HG02884 (cell line): ENCODE measurements around the gene SPOCK1.

ENCODE experiments used
- ATAC-seq: cut with Tn5 transposase; IDR thresholded peaks from one replicate; pipeline ENCODE4 v1.9.1; 2021; ENCODE audit warnings: mild to moderate bottlenecking, moderate library complexity; ENCODE audit not compliant: unreplicated experiment

Gene SPOCK1

GRCh38 chr5:137304226-137304874, 194.8 kb downstream of the SPOCK1 start:
- ATAC-seq = no peak

- no peak for ATAC-seq
These were observed 195.6 kb downstream of the SPOCK1 start for GRCh38 chr5:137303509-137303908.

DNA sequence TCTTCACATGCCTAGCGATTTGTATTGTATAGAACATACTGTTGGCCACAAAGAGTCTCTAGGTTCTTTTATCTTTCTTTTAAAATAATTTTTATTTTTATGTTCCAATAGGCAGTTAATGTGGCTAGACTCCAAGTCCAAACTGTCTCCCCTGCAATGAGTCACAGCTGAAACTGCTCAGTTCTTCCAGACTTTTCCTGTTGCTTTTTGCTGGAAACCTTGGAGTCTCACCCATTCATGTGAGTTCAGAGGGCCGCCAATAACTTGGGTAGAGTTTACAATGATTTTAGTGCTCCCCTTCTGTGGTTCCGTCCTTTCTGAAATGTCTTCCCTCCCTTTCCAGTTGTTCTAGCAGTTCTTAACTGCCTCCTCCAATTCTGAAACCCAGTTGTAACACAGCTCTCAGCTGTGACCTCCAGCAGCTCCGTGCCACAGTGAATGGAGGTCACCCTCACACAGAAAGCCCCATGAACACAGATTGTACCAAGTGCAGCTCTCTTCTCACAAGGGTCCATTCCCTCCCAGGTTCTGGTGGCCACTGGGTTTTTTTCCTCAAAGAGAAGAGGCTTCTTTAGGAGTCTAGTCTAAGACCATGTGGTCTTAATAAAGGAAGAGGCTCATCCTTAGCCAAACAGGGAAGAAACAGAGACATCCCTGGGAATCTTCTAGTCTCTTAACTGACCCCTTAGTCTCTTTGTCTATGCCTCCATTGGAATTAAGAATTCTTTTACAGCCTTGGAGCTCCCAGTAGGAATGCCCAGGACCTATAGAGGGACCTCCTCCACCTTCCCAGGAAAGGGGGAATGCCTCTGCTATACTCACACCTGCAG, 198.5 kb downstream of the SPOCK1 start:
- ATAC-seq = no peak

- no peak for ATAC-seq
These were observed 202.8 kb downstream of the SPOCK1 start for GRCh38 chr5:137296213-137296781.

GRCh38 chr5:137294604-137295003, 204.5 kb downstream of the SPOCK1 start:
- ATAC-seq = no peak

GRCh38 chr5:137292461-137293027, 206.6 kb downstream of the SPOCK1 start:
- no peak for ATAC-seq

GRCh38 chr5:137291436-137291835, 207.7 kb downstream of the SPOCK1 start:
- ATAC-seq = no peak

- no peak for ATAC-seq
These were observed 208.1 kb downstream of the SPOCK1 start for GRCh38 chr5:137291031-137291430.

DNA sequence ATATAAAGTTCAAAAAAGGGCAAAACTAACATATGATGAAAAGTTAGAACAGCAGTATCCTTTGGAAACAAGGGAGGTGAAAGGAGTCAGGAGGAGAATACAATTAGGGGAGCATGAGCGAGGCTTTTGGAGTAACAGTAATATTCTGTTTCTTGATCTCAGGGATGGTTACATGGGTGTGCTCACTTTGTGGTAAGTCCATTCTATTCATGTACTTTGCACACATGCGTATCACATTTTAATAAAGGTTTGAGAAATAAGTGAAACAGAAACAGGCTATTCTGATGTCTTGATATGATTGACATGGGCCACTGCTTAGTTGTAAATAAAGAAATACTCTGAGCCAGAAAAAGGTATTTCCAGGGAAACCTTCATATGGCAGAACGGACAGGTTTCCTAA, 208.8 kb downstream of the SPOCK1 start:
- ATAC-seq = no peak

- no peak for ATAC-seq
These were observed 209.3 kb downstream of the SPOCK1 start for GRCh38 chr5:137289856-137290255.

DNA sequence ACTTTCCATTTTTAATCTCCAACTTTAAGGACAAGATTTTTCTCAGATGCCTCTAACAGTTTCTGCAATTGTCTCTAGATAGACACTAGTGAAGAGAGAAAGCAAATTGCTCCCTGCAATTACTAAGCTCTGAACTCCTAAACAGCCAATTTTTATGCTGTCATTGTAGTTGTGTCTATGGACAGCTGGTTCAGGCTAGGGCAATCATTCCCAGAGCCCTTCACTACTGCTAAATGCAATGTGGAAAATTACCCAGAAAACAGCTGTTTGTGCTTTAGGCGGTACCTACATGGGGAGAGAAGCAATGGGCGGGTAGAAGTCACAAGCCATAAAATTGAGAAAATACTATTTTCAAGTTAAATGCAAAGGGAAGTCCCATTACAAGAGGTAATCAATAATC, 211.6 kb downstream of the SPOCK1 start:
- no peak for ATAC-seq

GRCh38 chr5:137286025-137286610, 213.0 kb downstream of the SPOCK1 start:
- ATAC-seq = no peak

- ATAC-seq = no peak
These were observed 215.3 kb downstream of the SPOCK1 start for GRCh38 chr5:137283801-137284200.

- no peak for ATAC-seq
These were observed 216.9 kb downstream of the SPOCK1 start for GRCh38 chr5:137282216-137282615.

DNA sequence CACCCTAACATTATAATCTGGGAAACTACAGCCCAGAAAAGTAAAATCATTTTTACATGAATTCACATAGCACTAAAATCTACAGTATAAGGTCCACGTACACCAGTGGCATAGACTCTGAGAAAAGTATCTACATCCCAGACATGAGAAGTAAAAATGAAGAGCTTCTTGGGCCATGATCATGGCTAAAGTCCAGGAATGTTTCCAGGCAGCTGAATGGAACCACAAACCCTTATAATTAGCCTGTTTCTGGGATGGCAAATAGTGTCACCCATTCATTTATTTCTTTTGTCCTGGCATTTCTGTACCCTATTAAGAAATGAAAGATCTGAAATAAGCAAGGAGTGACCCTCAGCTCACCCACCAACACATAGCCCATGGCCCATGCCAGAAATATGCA, 217.9 kb downstream of the SPOCK1 start:
- ATAC-seq = no peak

DNA sequence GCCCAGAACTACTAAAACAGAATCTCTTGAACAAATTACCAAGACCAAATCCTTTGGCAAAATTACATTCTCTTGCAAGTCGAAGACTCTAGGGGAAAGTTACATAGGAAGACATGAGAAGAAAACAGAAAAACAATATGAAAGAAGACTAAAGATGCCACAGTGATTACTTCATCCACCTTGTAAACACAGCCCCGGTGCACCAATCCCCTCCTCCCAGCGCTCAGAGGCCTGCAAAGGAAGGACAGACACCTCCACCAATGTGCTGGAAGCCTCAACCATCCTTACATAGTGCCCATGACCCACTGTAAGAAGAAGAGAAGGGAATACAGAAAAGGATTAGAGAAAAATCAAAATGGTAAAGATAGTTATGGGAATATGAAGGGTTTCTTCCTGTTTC, 218.5 kb downstream of the SPOCK1 start:
- no peak for ATAC-seq

DNA sequence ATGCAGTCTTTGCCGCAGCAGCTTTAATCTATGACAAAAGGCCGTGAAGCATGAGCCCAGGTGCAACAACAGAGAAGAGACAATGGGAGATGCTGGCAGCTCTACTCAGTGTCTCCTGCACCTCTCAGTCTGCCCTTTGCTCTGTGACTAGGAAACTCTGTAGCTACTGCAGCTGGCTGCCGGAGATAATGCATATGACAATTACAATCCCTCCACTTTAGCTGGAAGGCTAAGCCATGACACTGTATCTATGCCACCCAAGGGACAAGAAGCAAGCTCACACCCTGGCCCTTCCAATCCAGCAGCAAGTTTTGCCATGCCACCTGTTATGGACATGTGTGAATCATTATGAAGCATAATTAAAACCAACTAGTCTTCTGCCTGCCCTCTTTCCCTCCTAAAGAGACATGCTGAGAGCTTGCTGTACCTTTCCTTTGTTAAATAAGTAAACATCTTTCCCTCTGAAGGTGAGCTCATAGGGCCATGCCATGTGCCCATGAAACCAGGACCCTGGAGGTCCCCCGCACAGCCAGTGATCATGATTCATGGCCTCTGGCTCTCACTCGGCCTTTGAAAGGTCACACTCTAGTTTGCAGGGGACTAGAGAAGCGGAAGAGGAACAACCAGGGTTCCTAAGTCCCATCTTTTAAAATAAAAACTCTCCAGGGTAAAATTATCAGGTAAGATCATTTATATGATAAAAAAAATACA, 219.4 kb downstream of the SPOCK1 start:
- ATAC-seq = no peak

- no peak for ATAC-seq
These were observed 220.7 kb downstream of the SPOCK1 start for GRCh38 chr5:137278476-137278875.

GRCh38 chr5:137275083-137275482, 224.0 kb downstream of the SPOCK1 start:
- ATAC-seq = no peak

GRCh38 chr5:137273511-137273910, 225.6 kb downstream of the SPOCK1 start:
- ATAC-seq = no peak

- no peak for ATAC-seq
These were observed 226.3 kb downstream of the SPOCK1 start for GRCh38 chr5:137272831-137273230.
